ENCODE measurements around the gene MROH7.

DNA sequence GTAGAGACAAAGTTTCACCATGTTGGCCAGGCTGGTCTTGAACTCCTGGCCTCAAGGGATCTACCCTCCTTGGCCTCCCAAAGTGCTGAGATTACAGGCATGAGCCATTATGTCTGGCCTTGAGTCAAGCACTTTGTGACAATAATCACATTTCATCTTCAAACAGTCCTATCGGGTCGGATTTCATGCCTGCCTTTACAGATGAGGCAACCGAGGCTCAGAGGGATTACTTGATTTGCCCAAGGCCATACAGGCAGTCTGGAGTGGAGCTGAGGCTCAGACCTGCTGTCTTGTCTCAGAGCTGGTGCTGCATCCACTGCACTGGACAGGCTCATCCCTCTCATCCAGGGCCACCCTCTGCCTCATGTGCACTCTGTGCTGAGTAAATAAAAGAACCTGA is 44.8 kb upstream of the MROH7 start:
- TF ChIP-seq, protein P1, sequence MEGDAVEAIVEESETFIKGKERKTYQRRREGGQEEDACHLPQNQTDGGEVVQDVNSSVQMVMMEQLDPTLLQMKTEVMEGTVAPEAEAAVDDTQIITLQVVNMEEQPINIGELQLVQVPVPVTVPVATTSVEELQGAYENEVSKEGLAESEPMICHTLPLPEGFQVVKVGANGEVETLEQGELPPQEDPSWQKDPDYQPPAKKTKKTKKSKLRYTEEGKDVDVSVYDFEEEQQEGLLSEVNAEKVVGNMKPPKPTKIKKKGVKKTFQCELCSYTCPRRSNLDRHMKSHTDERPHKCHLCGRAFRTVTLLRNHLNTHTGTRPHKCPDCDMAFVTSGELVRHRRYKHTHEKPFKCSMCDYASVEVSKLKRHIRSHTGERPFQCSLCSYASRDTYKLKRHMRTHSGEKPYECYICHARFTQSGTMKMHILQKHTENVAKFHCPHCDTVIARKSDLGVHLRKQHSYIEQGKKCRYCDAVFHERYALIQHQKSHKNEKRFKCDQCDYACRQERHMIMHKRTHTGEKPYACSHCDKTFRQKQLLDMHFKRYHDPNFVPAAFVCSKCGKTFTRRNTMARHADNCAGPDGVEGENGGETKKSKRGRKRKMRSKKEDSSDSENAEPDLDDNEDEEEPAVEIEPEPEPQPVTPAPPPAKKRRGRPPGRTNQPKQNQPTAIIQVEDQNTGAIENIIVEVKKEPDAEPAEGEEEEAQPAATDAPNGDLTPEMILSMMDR (IDR thresholded peaks at IDR 0.05 in 4 of 5, conservative IDR thresholded peaks at IDR 0.05 in 1 of 5), result no peak
- TF ChIP-seq POLR2A (IDR thresholded peaks at IDR 0.05), result no peak

Data from gastrocnemius medialis (tissue), 4 donors.